ENCODE measurements around the gene PLCE1.
A peak's percentile ranks its signal among the peaks of the same experiment; 100 is the strongest.
"Not testable (repeated sequence)": the region's sequence is repeated elsewhere in the genome, so short reads cannot be mapped to it uniquely, and the experiment has no call there.

The PLCE1 gene

GRCh38 chr10:93965911-93966310 lies 27.8 kb upstream of the PLCE1 start:
- Histone ChIP-seq H3K27ac (ENCODE audit: low read depth, low read length) (no peak overlapping the region), H2AFZ (ENCODE audit: low read length, unreplicated experiment) (no peak overlapping the region), H3K27me3 (ENCODE audit: insufficient read depth, low read length) (no peaks in the 10 kb centered on the region), H3K36me3 (ENCODE audit: insufficient read depth, low read length) (no peaks in the 10 kb centered on the region), H3K4me1 (ENCODE audit: control insufficient read depth, insufficient read depth, low read length, unreplicated experiment) (no peaks in the 10 kb centered on the region), H3K4me3 (ENCODE audit: low read depth, low read length) (no peak overlapping the region), H3K79me2 (ENCODE audit: control insufficient read depth, insufficient read depth, low read length, unreplicated experiment) (no peaks in the 10 kb centered on the region)

GRCh38 chr10:93967756-93968155 lies 26.0 kb upstream of the PLCE1 start:
- Histone ChIP-seq H2AFZ (ENCODE audit: low read length, unreplicated experiment) (no peak overlapping the region), H3K27me3 (ENCODE audit: insufficient read depth, low read length) (no peaks in the 10 kb centered on the region), H3K4me1 (ENCODE audit: control insufficient read depth, insufficient read depth, low read length, unreplicated experiment) (no peaks in the 10 kb centered on the region), H3K4me3 (ENCODE audit: low read depth, low read length) (no peak overlapping the region), H3K79me2 (ENCODE audit: control insufficient read depth, insufficient read depth, low read length, unreplicated experiment) (no peaks in the 10 kb centered on the region), H3K27ac (ENCODE audit: low read depth, low read length) (no peak overlapping the region), H3K36me3 (ENCODE audit: insufficient read depth, low read length) (no peaks in the 10 kb centered on the region)

GRCh38 chr10:93968540-93968945 lies 25.2 kb upstream of the PLCE1 start:
- H3K4me3 ChIP-seq (ENCODE audit: low read depth, low read length), result no peak overlapping the region
- H3K79me2 ChIP-seq (ENCODE audit: control insufficient read depth, insufficient read depth, low read length, unreplicated experiment), result no peaks in the 10 kb centered on the region
- H3K4me1 ChIP-seq (ENCODE audit: control insufficient read depth, insufficient read depth, low read length, unreplicated experiment), result no peaks in the 10 kb centered on the region
- H3K27me3 ChIP-seq (ENCODE audit: insufficient read depth, low read length), result no peaks in the 10 kb centered on the region
- no peak overlapping the region for H3K27ac ChIP-seq (ENCODE audit: low read depth, low read length)
- no peak overlapping the region for H2AFZ ChIP-seq (ENCODE audit: low read length, unreplicated experiment)
- no peaks in the 10 kb centered on the region for H3K36me3 ChIP-seq (ENCODE audit: insufficient read depth, low read length)

- H3K4me1 ChIP-seq (ENCODE audit: control insufficient read depth, insufficient read depth, low read length, unreplicated experiment); H2AFZ ChIP-seq (ENCODE audit: low read length, unreplicated experiment); H3K27me3 ChIP-seq (ENCODE audit: insufficient read depth, low read length); H3K36me3 ChIP-seq (ENCODE audit: insufficient read depth, low read length); H3K79me2 ChIP-seq (ENCODE audit: control insufficient read depth, insufficient read depth, low read length, unreplicated experiment); H3K4me3 ChIP-seq (ENCODE audit: low read depth, low read length); H3K27ac ChIP-seq (ENCODE audit: low read depth, low read length): not testable (repeated sequence)
Measured at GRCh38 chr10:93970433-93971010, 23.2 kb upstream of the PLCE1 start.

- Histone ChIP-seq H2AFZ (ENCODE audit: low read length, unreplicated experiment) (no peak overlapping the region), H3K4me3 (ENCODE audit: low read depth, low read length) (no peak overlapping the region), H3K4me1 (ENCODE audit: control insufficient read depth, insufficient read depth, low read length, unreplicated experiment) (no peaks in the 10 kb centered on the region), H3K27me3 (ENCODE audit: insufficient read depth, low read length) (no peaks in the 10 kb centered on the region), H3K79me2 (ENCODE audit: control insufficient read depth, insufficient read depth, low read length, unreplicated experiment) (no peaks in the 10 kb centered on the region), H3K36me3 (ENCODE audit: insufficient read depth, low read length) (no peaks in the 10 kb centered on the region), H3K27ac (ENCODE audit: low read depth, low read length) (no peak overlapping the region)
Measured at GRCh38 chr10:93973748-93974445, 19.8 kb upstream of the PLCE1 start.

- Histone ChIP-seq H3K4me3 (ENCODE audit: low read depth, low read length) (no peak overlapping the region), H3K79me2 (ENCODE audit: control insufficient read depth, insufficient read depth, low read length, unreplicated experiment) (no peaks in the 10 kb centered on the region), H3K4me1 (ENCODE audit: control insufficient read depth, insufficient read depth, low read length, unreplicated experiment) (no peaks in the 10 kb centered on the region), H3K27me3 (ENCODE audit: insufficient read depth, low read length) (no peaks in the 10 kb centered on the region), H3K27ac (ENCODE audit: low read depth, low read length) (no peak overlapping the region), H3K36me3 (ENCODE audit: insufficient read depth, low read length) (no peaks in the 10 kb centered on the region), H2AFZ (ENCODE audit: low read length, unreplicated experiment) (no peak overlapping the region)
Measured at GRCh38 chr10:93977442-93977841, 16.3 kb upstream of the PLCE1 start.

- no peaks in the 10 kb centered on the region for H3K36me3 ChIP-seq (ENCODE audit: insufficient read depth, low read length)
- H2AFZ ChIP-seq (ENCODE audit: low read length, unreplicated experiment), result no peak overlapping the region
- no peaks in the 10 kb centered on the region for H3K27me3 ChIP-seq (ENCODE audit: insufficient read depth, low read length)
- no peak overlapping the region for H3K4me3 ChIP-seq (ENCODE audit: low read depth, low read length)
- no peaks in the 10 kb centered on the region for H3K4me1 ChIP-seq (ENCODE audit: control insufficient read depth, insufficient read depth, low read length, unreplicated experiment)
- H3K79me2 ChIP-seq (ENCODE audit: control insufficient read depth, insufficient read depth, low read length, unreplicated experiment), result no peaks in the 10 kb centered on the region
- H3K27ac ChIP-seq (ENCODE audit: low read depth, low read length), result no peak overlapping the region
Measured at GRCh38 chr10:93980486-93980885, 13.2 kb upstream of the PLCE1 start.

GRCh38 chr10:93991114-93991513 lies 2.6 kb upstream of the PLCE1 start:
- no peak overlapping the region for H3K27ac ChIP-seq (ENCODE audit: low read depth, low read length)
- H2AFZ ChIP-seq (ENCODE audit: low read length, unreplicated experiment), result peak overlapping the region; percentile 34

GRCh38 chr10:93991596-93992284 lies 2.0 kb upstream of the PLCE1 start:
- Histone ChIP-seq H3K27me3 (ENCODE audit: insufficient read depth, low read length) (no peaks in the 10 kb centered on the region), H2AFZ (ENCODE audit: low read length, unreplicated experiment) (peak overlapping the region; percentile 34), H3K36me3 (ENCODE audit: insufficient read depth, low read length) (no peaks in the 10 kb centered on the region), H3K4me1 (ENCODE audit: control insufficient read depth, insufficient read depth, low read length, unreplicated experiment) (peaks cover 41% of the 10 kb centered on the region), H3K27ac (ENCODE audit: low read depth, low read length) (peak overlapping the region; percentile 24; the same call in 1 of the 2 replicates), H3K79me2 (ENCODE audit: control insufficient read depth, insufficient read depth, low read length, unreplicated experiment) (peaks cover 7% of the 10 kb centered on the region), H3K4me3 (ENCODE audit: low read depth, low read length) (peak overlapping the region; percentile 34; the same call in 1 of the 2 replicates)

More at GRCh38 chr10:93991114-93991513, 2.6 kb upstream of the PLCE1 start:
- Histone ChIP-seq H3K79me2 (ENCODE audit: control insufficient read depth, insufficient read depth, low read length, unreplicated experiment) (peaks cover under 1% of the 10 kb centered on the region), H3K36me3 (ENCODE audit: insufficient read depth, low read length) (no peaks in the 10 kb centered on the region), H3K4me3 (ENCODE audit: low read depth, low read length) (no peak overlapping the region), H3K4me1 (ENCODE audit: control insufficient read depth, insufficient read depth, low read length, unreplicated experiment) (peaks cover 41% of the 10 kb centered on the region), H3K27me3 (ENCODE audit: insufficient read depth, low read length) (no peaks in the 10 kb centered on the region)

GRCh38 chr10:93992400-93993030 lies 1.2 kb upstream of the PLCE1 start:
- no peaks in the 10 kb centered on the region for H3K27me3 ChIP-seq (ENCODE audit: insufficient read depth, low read length)
- peaks cover 41% of the 10 kb centered on the region for H3K4me1 ChIP-seq (ENCODE audit: control insufficient read depth, insufficient read depth, low read length, unreplicated experiment)
- H3K4me3 ChIP-seq (ENCODE audit: low read depth, low read length), result no peak overlapping the region
- no peak overlapping the region for H3K27ac ChIP-seq (ENCODE audit: low read depth, low read length)
- no peak overlapping the region for H2AFZ ChIP-seq (ENCODE audit: low read length, unreplicated experiment)
- H3K79me2 ChIP-seq (ENCODE audit: control insufficient read depth, insufficient read depth, low read length, unreplicated experiment), result peaks cover 7% of the 10 kb centered on the region
- no peaks in the 10 kb centered on the region for H3K36me3 ChIP-seq (ENCODE audit: insufficient read depth, low read length)
